Heart left ventricle (tissue), 16 donors: ENCODE data around the gene EHD1. TPM values are rescaled to one million over a fixed set of nuclear protein-coding genes. Genes with fewer than 3 reads are reported as not detected.

Source experiments
- ATAC-seq, 4 donors: fragments of 200-7000 bp; cut with Tn5 transposase; one replicate each; pipeline ENCODE4 v1.9.1; 2020 to 2022; ENCODE audit warnings: moderate library complexity in 4 of 4, mild to moderate bottlenecking in 3 of 4, moderate number of reproducible peaks in 1 of 4
- DNase-seq, 5 donors: peaks; one replicate each; pipeline ENCODE4 v3.0.0-alpha.2; 2020
- H3K27ac ChIP-seq, 12 donors: fragments of 200-600 bp; sonication (generic) in 4 of 12; one replicate each; pipeline versions ENCODE4 v1.5.0 to v1.8.0; 2016 to 2022; ENCODE audit warnings: mild to moderate bottlenecking in 2 of 12
- H3K27me3 ChIP-seq, 9 donors: fragments of 200-600 bp; sonication (generic) in 2 of 9; one replicate each; pipeline versions ENCODE4 v1.5.1 to v1.8.0; 2016 to 2022; ENCODE audit warnings: mild to moderate bottlenecking in 3 of 9
- H3K36me3 ChIP-seq, 9 donors: fragments of 200-600 bp; sonication (generic) in 2 of 9; one replicate each; pipeline versions ENCODE4 v1.5.0 to v1.8.0; 2018 to 2022; ENCODE audit warnings: mild to moderate bottlenecking in 2 of 9
- H3K4me1 ChIP-seq, 12 donors: fragments of 200-600 bp; sonication (generic) in 4 of 12; one replicate each; pipeline versions ENCODE4 v1.5.0 to v1.8.0; 2016 to 2022; ENCODE audit warnings: mild to moderate bottlenecking in 3 of 12
- H3K4me3 ChIP-seq, 12 donors: fragments of 200-600 bp; sonication (generic) in 4 of 12; one replicate each; pipeline versions ENCODE4 v1.5.0 to v1.8.0; 2017 to 2022; ENCODE audit warnings: mild to moderate bottlenecking in 9 of 12, moderate library complexity in 4 of 12
- H3K9me3 ChIP-seq, 12 donors: fragments of 200-600 bp; sonication (generic) in 4 of 12; one replicate each; pipeline versions ENCODE4 v1.5.0 to v1.8.0; 2016 to 2022; ENCODE audit warnings: mild to moderate bottlenecking in 1 of 12
- CTCF ChIP-seq, 12 donors: fragments of 200-600 bp; sonication (generic) in 4 of 12; IDR thresholded peaks; one replicate each; pipeline versions ENCODE4 v1.5.0 to v1.8.0; 2018 to 2022; ENCODE audit warnings: antibody characterized with exemption in 12 of 12, mild to moderate bottlenecking in 5 of 12
- POLR2A ChIP-seq, 2 donors: fragments of 450-650 bp; IDR thresholded peaks; one replicate each; pipeline ENCODE4 v1.6.1; 2017; ENCODE audit warnings: antibody characterized with exemption in 2 of 2, mild to moderate bottlenecking in 2 of 2, moderate library complexity in 2 of 2
- WGBS, 4 donors: extraction: QIAGEN DNeasy Blood & Tissue Kit in 2 of 4; methylation state at CpG; one replicate each; pipeline versions ENCODE4 v1.1.5 to v1.1.7; 2013 to 2018; 5-methylcytosine and 5-hydroxymethylcytosine counted together
- intact Hi-C, 10 donors: fragments of 100-400 bp; cut with DNase I; formaldehyde crosslinking; loops; one replicate each; pipeline versions ENCODE4 v1.11.1 to v1.14.2; 2022
- polyA plus RNA-seq, 2 donors: library from polyadenylated mRNA; stranded (reverse); fragments of 200-250 nt; gene quantifications; one replicate each; pipeline ENCODE4 v1.2.3, GENCODE V29; 2013
- total RNA-seq, 9 donors: library from RNA; depleted of rRNA in 2 of 9; stranded (reverse); fragments of >200 nt in 2 of 9; fragmentation: NEBNext Ultra II Directional in 3 of 9; extraction: Animal tissue kit (Norgen Biotek cat#: 25700) in 3 of 9; gene quantifications; one replicate each; pipeline versions ENCODE4 v1.1.0 to v1.2.4, GENCODE V29; 2016 to 2023
- donor health status: ischemic (EF 13 %, LVEDD 7.1; RV severe dilation, severe dysfunction).
- donor health status: healthy with polysubstance abuse.
- donor health status: DM: no; HTN: yes; CAD: no.
- donor health status: DM: no; HTN: no; CAD: no.
- donor health status: ischemic (EF 25% LVEDD 6.9; RV normal size, moderate dysfunction).
- donor health status: ischemic (EF 25% LVEDD 5.7; RV mildly dilated, moderate dysfunction).
- donor health status: healthy.
- donor health status: DM: yes; HTN: yes; CAD: no.
- donor health status: ischemic (EF 35%, LVEDD 5.7; RV mildly dilated, moderate dysfunction).
- donor health status: nonischemic (EF 11% LVEDD 7.7; RV severe dilation, severe dysfunction).
- donor health status: DM: yes; HTN: yes; CAD: no.
- donor health status: PGD.
- donor health status: ischemic (EF 29% LVEDD 5.4; RV normal size, mild dysfunction).
- donor health status: nonischemic (EF 23%, LVEDD 6.1; RV moderate dilation, normal function).

Gene EHD1
- total and polyA plus RNA-seq, 11 donors = 27.9 to 102 (median 58.0) TPM

- H3K9me3 ChIP-seq = no peaks in the 10 kb centered on the region
- 44 to 55% (median 54%) methylated on average over 12 to 13 of the region's 13 CpGs for WGBS, 4 donors
- H3K36me3 ChIP-seq = peaks cover 0 to 39% (median 18%) of the 10 kb centered on the region in 9 donors
- peak overlapping the region; percentile 34 to 92 (median 82) for H3K27ac ChIP-seq
- H3K27me3 ChIP-seq = no peaks in the 10 kb centered on the region
- intact Hi-C loops = loop anchor here in 1 of 10 donors (10.0 kb wide), 1 partner anchor 264 kb away; the partner anchor contains the start of genes TM7SF2 and ZNHIT2
- no peak overlapping the region for H3K4me3 ChIP-seq
- TF ChIP-seq CTCF (IDR thresholded peaks at IDR 0.05) (no peak), POLR2A (IDR thresholded peaks at IDR 0.05) (no peak)
- ATAC-seq (no peak), DNase-seq (no peak)
- H3K4me1 ChIP-seq = peaks cover 24 to 92% (median 81%) of the 10 kb centered on the region in 12 donors
These were observed 27.3 kb downstream of the EHD1 start for GRCh38 chr11:64850979-64851567.

DNA sequence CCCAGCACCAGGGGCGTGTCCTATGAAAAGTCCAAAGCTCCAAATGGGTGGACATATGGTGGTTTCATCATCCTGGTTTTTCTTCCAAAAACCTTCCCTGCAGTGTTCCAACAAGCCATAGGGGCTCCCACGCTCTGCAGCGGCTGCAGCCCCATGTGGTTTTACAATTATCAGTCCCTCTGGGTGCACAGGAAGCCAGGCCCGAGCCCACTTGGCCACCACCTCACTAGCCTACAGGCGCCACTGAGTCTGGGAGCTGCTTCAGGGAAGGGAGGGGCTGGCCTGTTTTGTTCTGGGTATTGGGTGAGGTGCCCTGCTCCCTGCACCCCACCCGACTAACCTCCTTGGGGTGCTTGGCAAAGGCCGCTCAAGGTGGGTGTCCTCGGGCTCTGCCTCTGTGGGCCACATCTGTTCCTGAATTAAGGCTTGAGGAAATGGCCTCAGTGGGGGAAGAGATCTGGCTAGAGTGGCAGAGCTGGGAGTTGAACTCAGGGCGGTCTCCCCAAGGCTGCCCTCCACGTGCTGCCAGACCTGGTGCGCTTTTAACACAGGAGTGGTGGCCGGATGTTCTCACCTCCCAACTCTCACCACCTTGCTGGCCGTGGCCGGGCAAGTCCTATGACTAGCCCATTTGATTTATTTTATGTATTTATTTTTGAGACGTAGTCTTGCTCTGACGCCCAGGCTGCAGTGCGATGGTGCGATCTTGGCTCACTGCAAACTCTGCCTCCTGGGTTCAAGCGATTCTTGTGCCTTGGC lies 28.6 kb downstream of the EHD1 start:
- DNase-seq = peak in 4 of 5 donors; percentile 73 to 83 (median 79)
- WGBS, 4 donors = 58 to 65% (median 63%) methylated on average over 16 to 19 of the region's 19 CpGs
- H3K27me3 ChIP-seq = no peaks in the 10 kb centered on the region
- ATAC-seq = peak; percentile 47 to 66 (median 48)
- H3K27ac ChIP-seq = peak overlapping the region; percentile 52 to 92 (median 82)
- H3K4me3 ChIP-seq = no peak overlapping the region
- intact Hi-C loops = loop anchor here (2.0 to 10.0 kb wide), 8 partner anchors 19 to 268 kb away; partner anchors contain the start of genes ARL2 (in 5 of the 10), ZNHIT2 (in 4 of the 10), BATF2 (in 3 of the 10) and TM7SF2 (in 3 of the 10)
- H3K4me1 ChIP-seq = peaks cover 14 to 81% (median 71%) of the 10 kb centered on the region in 12 donors
- H3K36me3 ChIP-seq = peaks cover 0 to 31% (median 17%) of the 10 kb centered on the region in 9 donors
- no peaks in the 10 kb centered on the region for H3K9me3 ChIP-seq
- TF ChIP-seq CTCF (IDR thresholded peaks at IDR 0.05) (peak in 10 of 12 donors; percentile 15 to 46 (median 22)), POLR2A (IDR thresholded peaks at IDR 0.05) (no peak)

DNA sequence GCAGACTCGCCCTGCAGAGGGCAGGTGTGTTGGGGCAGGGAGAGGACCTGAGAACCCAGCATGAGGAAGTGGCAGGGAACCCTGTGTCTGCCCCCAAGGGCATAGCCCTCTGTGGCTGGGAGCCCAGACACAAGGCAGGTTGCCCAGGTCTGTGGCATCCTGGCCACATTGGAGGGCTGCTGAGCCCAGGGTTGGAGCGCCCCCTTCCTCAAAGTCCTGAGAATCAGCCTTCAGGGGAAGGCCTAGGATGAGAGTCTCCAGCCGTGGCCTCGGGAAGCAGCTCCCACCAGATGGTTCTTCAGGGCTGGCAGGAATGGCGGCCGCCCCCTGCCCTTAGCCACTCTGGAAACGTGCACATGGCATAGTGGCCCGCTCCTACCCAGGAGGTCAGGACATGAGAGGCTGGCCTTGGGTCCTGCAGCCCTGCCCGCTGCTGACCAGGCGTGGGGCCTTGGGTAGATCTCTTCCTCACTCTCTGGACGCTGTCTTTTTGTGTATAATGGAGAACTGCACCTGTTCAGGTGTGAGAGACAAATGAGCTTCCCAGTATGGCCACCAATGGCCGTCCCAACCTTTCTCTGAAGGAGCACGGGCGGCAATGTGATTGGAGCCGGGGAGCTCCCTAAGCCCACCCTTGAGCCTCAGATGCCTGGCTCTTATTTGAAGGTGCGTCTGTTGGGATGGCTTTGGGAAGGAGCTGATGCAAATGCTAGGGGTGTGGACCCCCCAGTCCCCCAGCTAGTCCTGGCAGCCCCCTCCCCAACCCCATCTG lies 29.4 kb downstream of the EHD1 start:
- no peak for ATAC-seq
- Histone ChIP-seq H3K9me3 (no peaks in the 10 kb centered on the region), H3K27ac (peak overlapping the region; percentile 49 to 91 (median 80)), H3K36me3 (peaks cover 0 to 24% (median 9%) of the 10 kb centered on the region in 9 donors), H3K27me3 (peaks cover 0 to 4% (median 0%) of the 10 kb centered on the region in 9 donors), H3K4me3 (no peak overlapping the region), H3K4me1 (peaks cover 9 to 79% (median 67%) of the 10 kb centered on the region in 12 donors)
- intact Hi-C loops = loop anchor here (2.0 to 10.0 kb wide), 8 partner anchors 20 to 268 kb away; partner anchors contain the start of genes ARL2 (in 5 of the 10), BATF2 (in 3 of the 10), ZNHIT2 (in 3 of the 10) and TM7SF2 (in 2 of the 10)
- no peak for DNase-seq
- TF ChIP-seq CTCF (IDR thresholded peaks at IDR 0.05) (no peak), POLR2A (IDR thresholded peaks at IDR 0.05) (no peak)
- WGBS, 4 donors = 78 to 82% (median 78%) methylated on average over 12 to 16 of the region's 16 CpGs
